IMR-90 (cell line): ENCODE data around the gene LDB2. TPM values are rescaled to one million over a fixed set of nuclear protein-coding genes. Genes with fewer than 3 reads are reported as not detected.

Source experiments
- ATAC-seq: fragments of 200-7000 bp; cut with Tn5 transposase; 2 replicates; pipeline ENCODE4 v1.9.1; 2020; ENCODE audit warnings: low read depth, mild to moderate bottlenecking, moderate library complexity
- BruUV-seq: library from RNA; stranded (reverse); fragments of 400-500 nt; replicated peaks from 2 replicates; lab custom pipeline; 2021; lab: Mats Ljungman, UMichigan
- CTCF ChIA-PET: fragments of 300-600 bp; formaldehyde crosslinking; extraction: SDS; loops from one replicate; lab custom pipeline; 2021; ENCODE audit warnings: antibody characterized with exemption; lab: Yijun Ruan, JAX
- POLR2A ChIA-PET: fragments of 300-600 bp; sonication (Branson Sonifier 250); formaldehyde crosslinking; loops from one replicate; lab custom pipeline; 2022; ENCODE audit warnings: antibody characterized with exemption; ENCODE audit not compliant: unreplicated experiment; lab: Charles Lee
- DNase-seq: peaks from one replicate; pipeline ENCODE4 v3.0.0; 2013
- H2AFZ ChIP-seq: replicated peaks from 2 replicates; pipeline ENCODE3; 2013; ENCODE audit warnings: low read length, mild to moderate bottlenecking; ENCODE audit not compliant: poor library complexity
- H2AK5ac ChIP-seq: 2 replicates; pipeline ENCODE4 v1.6.1; 2013; ENCODE audit warnings: low read depth, low read length, inconsistent platforms
- H2AK9ac ChIP-seq: replicated peaks from 2 replicates; pipeline ENCODE3; 2013; ENCODE audit warnings: mild to moderate bottlenecking, low read depth, low read length, moderate library complexity; ENCODE audit not compliant: poor library complexity
- H2BK120ac ChIP-seq: 2 replicates; pipeline ENCODE4 v1.6.1; 2013; ENCODE audit warnings: low read depth, low read length, inconsistent platforms
- H2BK15ac ChIP-seq: 3 replicates; pipeline ENCODE4 v1.6.1; 2013; ENCODE audit warnings: low read depth, low read length, inconsistent platforms
- H2BK20ac ChIP-seq: 2 replicates; pipeline ENCODE4 v1.6.1; 2013; ENCODE audit warnings: low read depth, mild to moderate bottlenecking, inconsistent platforms, low read length, moderate library complexity
- H2BK5ac ChIP-seq: 2 replicates; pipeline ENCODE4 v1.6.1; 2013; ENCODE audit warnings: mild to moderate bottlenecking, low read depth, low read length, inconsistent platforms; ENCODE audit not compliant: poor library complexity, severe bottlenecking
- H3K14ac ChIP-seq: replicated peaks from 2 replicates; pipeline ENCODE4 v1.6.1; 2013; ENCODE audit warnings: low read depth, low read length, inconsistent platforms
- H3K18ac ChIP-seq: 2 replicates; pipeline ENCODE4 v1.6.1; 2013; ENCODE audit warnings: low read depth, low read length, control low read depth
- H3K23ac ChIP-seq: 2 replicates; pipeline ENCODE4 v1.6.1; 2013; ENCODE audit warnings: low read depth, low read length, inconsistent platforms
- H3K27ac ChIP-seq: 2 replicates; pipeline ENCODE4 v1.5.1; 2013; ENCODE audit warnings: mild to moderate bottlenecking, control low read depth, low read length; ENCODE audit not compliant: insufficient read depth
- H3K27me3 ChIP-seq: 2 replicates; pipeline ENCODE4 v1.6.1; 2013; ENCODE audit warnings: low read length; ENCODE audit not compliant: control insufficient read depth, insufficient read depth
- H3K36me3 ChIP-seq: 2 replicates; pipeline ENCODE4 v1.6.1; 2013; ENCODE audit warnings: low read length, mixed read lengths; ENCODE audit not compliant: control insufficient read depth, insufficient read depth
- H3K4ac ChIP-seq: 2 replicates; pipeline ENCODE4 v1.6.1; 2013; ENCODE audit warnings: low read depth, low read length, inconsistent platforms
- H3K4me1 ChIP-seq: 2 replicates; pipeline ENCODE4 v1.6.1; 2013; ENCODE audit warnings: low read length, mixed read lengths; ENCODE audit not compliant: control insufficient read depth, insufficient read depth
- H3K4me2 ChIP-seq: 2 replicates; pipeline ENCODE4 v1.6.1; 2013; ENCODE audit warnings: low read depth, mild to moderate bottlenecking, control low read depth, low read length, moderate library complexity
- H3K4me3 ChIP-seq: 2 replicates; pipeline ENCODE4 v1.5.1; 2013; ENCODE audit warnings: low read depth, mild to moderate bottlenecking, control low read depth, low read length, moderate library complexity; ENCODE audit not compliant: insufficient read depth
- H3K56ac ChIP-seq: 2 replicates; pipeline ENCODE4 v1.6.1; 2013; ENCODE audit warnings: low read length, inconsistent platforms; ENCODE audit not compliant: insufficient read depth; ENCODE audit errors: extremely low read depth
- H3K79me1 ChIP-seq, 2 experiments: 2 replicates each; pipeline ENCODE4 v1.6.1; 2013; ENCODE audit warnings: low read length in 2 of 2, inconsistent platforms in 1 of 2, low read depth in 1 of 2
- H3K9ac ChIP-seq: 2 replicates; pipeline ENCODE4 v1.6.1; 2013; ENCODE audit warnings: low read depth, low read length, control low read depth
- H3K9me1 ChIP-seq: 2 replicates; pipeline ENCODE4 v1.6.1; 2013; ENCODE audit warnings: low read length, inconsistent platforms; ENCODE audit not compliant: insufficient read depth
- H3K9me3 ChIP-seq: 2 replicates; pipeline ENCODE4 v1.6.1; 2013; ENCODE audit warnings: low read length; ENCODE audit not compliant: control insufficient read depth, insufficient read depth
- H4K20me1 ChIP-seq: 2 replicates; pipeline ENCODE4 v1.6.1; 2013; ENCODE audit warnings: low read length, inconsistent platforms; ENCODE audit not compliant: insufficient read depth
- H4K5ac ChIP-seq: 2 replicates; pipeline ENCODE4 v1.6.1; 2013; ENCODE audit warnings: mild to moderate bottlenecking, low read depth, low read length, control low read depth
- H4K8ac ChIP-seq, 2 experiments: 2 replicates each; pipeline ENCODE4 v1.6.1; 2013; ENCODE audit warnings: low read depth in 2 of 2, low read length in 2 of 2, control low read depth in 1 of 2, inconsistent platforms in 1 of 2
- H4K91ac ChIP-seq: 2 replicates; pipeline ENCODE4 v1.6.1; 2013; ENCODE audit warnings: low read depth, low read length, inconsistent platforms; ENCODE audit not compliant: insufficient read depth
- ELK1 ChIP-seq: fragments of 150-350 bp; IDR thresholded peaks from 2 replicates; pipeline ENCODE4 v1.6.1; 2016; ENCODE audit warnings: low read depth, mild to moderate bottlenecking, low read length, moderate library complexity, borderline replicate concordance
- FOS ChIP-seq: fragments of 150-350 bp; IDR thresholded peaks from 2 replicates; pipeline ENCODE4 v1.6.1; 2016; ENCODE audit warnings: low read depth, low read length
- MAZ ChIP-seq: IDR thresholded peaks from 2 replicates; pipeline ENCODE4 v1.6.1; 2012; ENCODE audit warnings: low read depth, mild to moderate bottlenecking, low read length, improper control_type of control experiment, moderate library complexity, borderline replicate concordance
- WGBS, 2 experiments: methylation state at CpG; one replicate each; pipeline versions ENCODE4 v1.1.5 to v1.1.7; 2013; ENCODE audit warnings: missing lambda C conversion rate in 2 of 2; ENCODE audit not compliant: insufficient read length in 1 of 2; ENCODE audit errors: extremely low coverage in 2 of 2; 5-methylcytosine and 5-hydroxymethylcytosine counted together
- dilution Hi-C: fragments of 300-500 bp; cut with HindIII; formaldehyde crosslinking; loops from one replicate; pipeline ENCODE4 v1.14.3; 2018; ENCODE audit warnings: low sequenced_read_pairs; ENCODE audit not compliant: unreplicated experiment
- in situ Hi-C: fragments of 300-500 bp; cut with MboI; formaldehyde crosslinking; loops from 3 replicates; pipeline ENCODE4 v1.14.3; 2019; ENCODE audit warnings: low sequenced_read_pairs, inconsistent platforms, mixed read lengths
- intact Hi-C: fragments of 100-400 bp; cut with micrococcal nuclease; formaldehyde crosslinking; loops from 2 replicates; pipeline ENCODE4 v1.10.0; 2022
- polyA plus RNA-seq, 3 experiments: library from polyadenylated mRNA; depleted of rRNA; stranded (reverse); fragments of >200 nt; gene quantifications; 2 replicates each; pipeline ENCODE4 v1.2.3, GENCODE V29; 2012; ENCODE audit warnings: low replicate concordance in 1 of 3
- total RNA-seq: library from RNA; depleted of rRNA; stranded (reverse); fragments of >200 nt; gene quantifications from 2 replicates; pipeline ENCODE4 v1.2.3, GENCODE V29; 2012
- TF ChIP-seq, protein P1 (sequence below): conservative IDR thresholded peaks from 2 replicates; pipeline ENCODE4 v1.5.1; 2012; ENCODE audit warnings: mild to moderate bottlenecking, low read depth, low read length, improper control_type of control experiment

LDB2 gene
- total and polyA plus RNA-seq, 2 of the 4 experiments (the other 2 are of a cell fraction) = 67.9 to 116 TPM

GRCh38 chr4:16916031-16916430 lies 17.6 kb upstream of the LDB2 start:
- H2AFZ ChIP-seq = no peak overlapping the region
- H3K14ac ChIP-seq = no peak overlapping the region
- H4K8ac ChIP-seq = no peak overlapping the region
- H2BK20ac ChIP-seq = no peak overlapping the region
- WGBS, 2 experiments = no CpG with 5 or more reads among the region's 2 CpGs
- H3K9me1 ChIP-seq = no peaks in the 10 kb centered on the region
- POLR2A ChIA-PET = no interaction called here
- H4K5ac ChIP-seq = no peak overlapping the region; the same call in 1 of the 2 replicates
- DNase-seq = no peak
- no peak overlapping the region for H4K91ac ChIP-seq
- H3K9me3 ChIP-seq = peaks cover 2% of the 10 kb centered on the region; the same call in 1 of the 2 replicates
- H3K79me1 ChIP-seq = no peaks in the 10 kb centered on the region
- H2AK9ac ChIP-seq = no peak overlapping the region
- peak overlapping the region; percentile 86; the same call in 1 of the 2 replicates for H3K18ac ChIP-seq
- no peak overlapping the region for H3K9ac ChIP-seq
- TF ChIP-seq, protein P1, sequence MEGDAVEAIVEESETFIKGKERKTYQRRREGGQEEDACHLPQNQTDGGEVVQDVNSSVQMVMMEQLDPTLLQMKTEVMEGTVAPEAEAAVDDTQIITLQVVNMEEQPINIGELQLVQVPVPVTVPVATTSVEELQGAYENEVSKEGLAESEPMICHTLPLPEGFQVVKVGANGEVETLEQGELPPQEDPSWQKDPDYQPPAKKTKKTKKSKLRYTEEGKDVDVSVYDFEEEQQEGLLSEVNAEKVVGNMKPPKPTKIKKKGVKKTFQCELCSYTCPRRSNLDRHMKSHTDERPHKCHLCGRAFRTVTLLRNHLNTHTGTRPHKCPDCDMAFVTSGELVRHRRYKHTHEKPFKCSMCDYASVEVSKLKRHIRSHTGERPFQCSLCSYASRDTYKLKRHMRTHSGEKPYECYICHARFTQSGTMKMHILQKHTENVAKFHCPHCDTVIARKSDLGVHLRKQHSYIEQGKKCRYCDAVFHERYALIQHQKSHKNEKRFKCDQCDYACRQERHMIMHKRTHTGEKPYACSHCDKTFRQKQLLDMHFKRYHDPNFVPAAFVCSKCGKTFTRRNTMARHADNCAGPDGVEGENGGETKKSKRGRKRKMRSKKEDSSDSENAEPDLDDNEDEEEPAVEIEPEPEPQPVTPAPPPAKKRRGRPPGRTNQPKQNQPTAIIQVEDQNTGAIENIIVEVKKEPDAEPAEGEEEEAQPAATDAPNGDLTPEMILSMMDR = no peak
- TF ChIP-seq MAZ (no peak), ELK1 (no peak), FOS (no peak)
- intact Hi-C loops = no loop called here
- no peaks in the 10 kb centered on the region for H3K27me3 ChIP-seq
- H2BK120ac ChIP-seq = no peak overlapping the region
- no peak overlapping the region for H3K4me3 ChIP-seq
- no peak overlapping the region for H3K4me2 ChIP-seq
- CTCF ChIA-PET = interaction anchor here (0.6 to 1.3 kb wide), 3 partner anchors 15 to 67 kb away, joined by 3 to 4 read pairs (median 4); no protein-coding TSS in a partner anchor
- H3K4me1 ChIP-seq = peaks cover 3% of the 10 kb centered on the region; the same call in 1 of the 2 replicates
- H3K4ac ChIP-seq = no peak overlapping the region
- H2AK5ac ChIP-seq = no peak overlapping the region
- dilution Hi-C loops = no loop called here
- no TSS peak for BruUV-seq
- no peak overlapping the region for H3K56ac ChIP-seq
- H4K20me1 ChIP-seq = no peaks in the 10 kb centered on the region
- no peaks in the 10 kb centered on the region for H3K36me3 ChIP-seq
- no peak overlapping the region for H3K27ac ChIP-seq
- ATAC-seq = no peak
- in situ Hi-C loops = loop anchor here (25.0 kb wide), 1 partner anchor 396 kb away; no protein-coding TSS in a partner anchor
- H2BK5ac ChIP-seq = no peak overlapping the region
- no peak overlapping the region for H3K23ac ChIP-seq
- no peak overlapping the region for H2BK15ac ChIP-seq
